Measurements from ENCODE around the gene MAN1C1. TPM values are rescaled to one million over a fixed set of nuclear protein-coding genes. Genes with fewer than 3 reads are reported as not detected.

Gene MAN1C1
- polyA plus RNA-seq, 1 of the 3 experiments (the other 2 are of a cell fraction), result 0.20 TPM

DNA sequence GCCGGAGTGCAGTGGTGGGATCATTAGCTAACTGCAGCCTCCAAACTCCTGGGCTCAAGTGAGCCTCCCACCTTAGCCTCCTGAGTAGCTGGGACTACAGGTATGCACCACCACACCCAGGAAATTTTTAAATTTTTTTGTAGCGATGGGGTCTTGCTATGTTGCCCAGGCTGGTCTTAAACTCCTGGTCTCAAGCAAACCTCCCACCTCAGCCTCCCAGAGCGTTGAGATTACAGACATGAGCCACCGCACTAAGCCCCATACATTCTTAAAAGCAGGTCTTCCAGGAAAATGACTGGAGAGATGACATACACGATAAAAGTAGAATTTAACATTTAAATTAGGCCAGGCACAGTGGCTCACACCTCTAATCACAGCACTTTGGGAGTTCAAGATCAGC is 216.6 kb downstream of the MAN1C1 start:
- Histone ChIP-seq H4K20me1 (ENCODE audit: insufficient read depth) (no peaks in the 10 kb centered on the region), H3K4me2 (no peak overlapping the region), H3F3A (replicated peaks; ENCODE audit: insufficient read depth) (peaks cover 13% of the 10 kb centered on the region), H3K36me3 (replicated peaks in 1 of 2; ENCODE audit: control insufficient read depth in 1 of 2, insufficient read depth in 2 of 2, low read length in 1 of 2) (peaks cover 42 to 69% of the 10 kb centered on the region in 2 experiments), H2AFZ (ENCODE audit: low read depth) (no peak overlapping the region), H3K27me3 (ENCODE audit: insufficient read depth) (no peaks in the 10 kb centered on the region), H3K4me1 (ENCODE audit: control insufficient read depth in 1 of 2, insufficient read depth in 2 of 2, low read depth in 1 of 2, low read length in 1 of 2) (no peaks in the 10 kb centered on the region), H3K9me3 (no peaks in the 10 kb centered on the region), H3K4me3 (ENCODE audit: low read depth in 2 of 2, low read length in 1 of 2) (no peak overlapping the region), H3K27ac (ENCODE audit: low read depth in 2 of 2, low read length in 1 of 2) (no peak overlapping the region), H3K9ac (no peak overlapping the region), H3K9me2 (no peaks in the 10 kb centered on the region), H3K79me2 (ENCODE audit: insufficient read depth) (no peaks in the 10 kb centered on the region; the same call in 1 of the 2 replicates)
- DNase-seq, result no peak
- ChIA-PET POLR2A (no interaction called here), CTCF (interaction anchor here (2.4 kb wide), 1 partner anchor 165 kb away, joined by 8 read pairs; the partner anchor contains the start of gene PAFAH2)
- TF ChIP-seq, protein P1, sequence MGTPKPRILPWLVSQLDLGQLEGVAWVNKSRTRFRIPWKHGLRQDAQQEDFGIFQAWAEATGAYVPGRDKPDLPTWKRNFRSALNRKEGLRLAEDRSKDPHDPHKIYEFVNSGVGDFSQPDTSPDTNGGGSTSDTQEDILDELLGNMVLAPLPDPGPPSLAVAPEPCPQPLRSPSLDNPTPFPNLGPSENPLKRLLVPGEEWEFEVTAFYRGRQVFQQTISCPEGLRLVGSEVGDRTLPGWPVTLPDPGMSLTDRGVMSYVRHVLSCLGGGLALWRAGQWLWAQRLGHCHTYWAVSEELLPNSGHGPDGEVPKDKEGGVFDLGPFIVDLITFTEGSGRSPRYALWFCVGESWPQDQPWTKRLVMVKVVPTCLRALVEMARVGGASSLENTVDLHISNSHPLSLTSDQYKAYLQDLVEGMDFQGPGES (IDR thresholded peaks at IDR 0.05; ENCODE audit: low read depth, low read length), result no peak
- TF ChIP-seq RFX5 (IDR thresholded peaks at IDR 0.05; ENCODE audit: low read length), result no peak
- WGBS (ENCODE audit: low lambda C conversion rate), result 97% methylated on average over 5 of the region's 5 CpGs

Other genes with a start within 250 kb of the MAN1C1 start
- gene RHCE, start 196.0 kb upstream of the MAN1C1 start, polyA plus RNA-seq (2012; rRNA removed), result 0.54 and 0.57 TPM in 2 replicates
- gene MACO1, start 185.9 kb upstream of the MAN1C1 start, polyA plus RNA-seq (2012; rRNA removed), result 6.9 and 7.4 TPM in 2 replicates
- gene LDLRAP1, start 73.2 kb upstream of the MAN1C1 start, polyA plus RNA-seq (2012; rRNA removed), result 15.8 and 19.1 TPM in 2 replicates
- gene SELENON, start 183.4 kb downstream of the MAN1C1 start, polyA plus RNA-seq (2012; rRNA removed), result 32.7 and 56.2 TPM in 2 replicates
- 53.6 and 61.2 TPM in 2 replicates for gene MTFR1L, start 203.2 kb downstream of the MAN1C1 start, polyA plus RNA-seq (2012; rRNA removed)
- gene AUNIP, start 242.7 kb downstream of the MAN1C1 start, polyA plus RNA-seq (2012; rRNA removed), result 1.9 TPM in 2 replicates